Islet precursor cell (in vitro differentiated cells): Measurements from ENCODE around the gene NECAB2.

Experiments
- DNase-seq: peaks from one replicate; pipeline ENCODE4 v3.0.0-alpha.2; 2018

The NECAB2 gene

DNA sequence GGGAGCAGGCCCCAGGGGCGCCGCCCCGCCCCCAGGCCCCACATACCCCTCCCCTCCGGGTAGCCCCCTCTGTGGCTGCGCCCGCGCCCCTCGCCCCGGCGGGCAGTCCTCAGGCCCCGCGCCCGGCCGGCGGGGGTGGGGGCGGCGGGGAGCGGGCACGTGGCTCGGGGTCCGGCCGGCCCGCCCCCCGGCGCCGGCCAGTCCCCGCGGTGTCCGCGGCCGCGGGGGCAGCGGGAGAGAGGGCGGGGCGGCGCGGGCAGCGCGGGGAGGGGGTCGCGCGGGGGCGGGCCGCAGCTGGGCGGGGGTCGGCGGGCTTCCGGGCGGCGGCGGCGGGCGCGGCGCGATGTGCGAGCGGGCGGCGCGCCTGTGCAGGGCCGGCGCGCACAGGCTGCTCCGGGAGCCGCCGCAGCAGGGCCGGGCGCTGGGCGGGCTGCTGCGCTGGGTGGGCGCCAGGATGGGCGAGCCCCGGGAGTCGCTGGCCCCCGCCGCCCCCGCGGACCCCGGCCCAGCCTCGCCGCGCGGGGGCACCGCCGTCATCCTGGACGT lies 335 bp downstream of the NECAB2 start:
- DNase-seq = no peak

DNA sequence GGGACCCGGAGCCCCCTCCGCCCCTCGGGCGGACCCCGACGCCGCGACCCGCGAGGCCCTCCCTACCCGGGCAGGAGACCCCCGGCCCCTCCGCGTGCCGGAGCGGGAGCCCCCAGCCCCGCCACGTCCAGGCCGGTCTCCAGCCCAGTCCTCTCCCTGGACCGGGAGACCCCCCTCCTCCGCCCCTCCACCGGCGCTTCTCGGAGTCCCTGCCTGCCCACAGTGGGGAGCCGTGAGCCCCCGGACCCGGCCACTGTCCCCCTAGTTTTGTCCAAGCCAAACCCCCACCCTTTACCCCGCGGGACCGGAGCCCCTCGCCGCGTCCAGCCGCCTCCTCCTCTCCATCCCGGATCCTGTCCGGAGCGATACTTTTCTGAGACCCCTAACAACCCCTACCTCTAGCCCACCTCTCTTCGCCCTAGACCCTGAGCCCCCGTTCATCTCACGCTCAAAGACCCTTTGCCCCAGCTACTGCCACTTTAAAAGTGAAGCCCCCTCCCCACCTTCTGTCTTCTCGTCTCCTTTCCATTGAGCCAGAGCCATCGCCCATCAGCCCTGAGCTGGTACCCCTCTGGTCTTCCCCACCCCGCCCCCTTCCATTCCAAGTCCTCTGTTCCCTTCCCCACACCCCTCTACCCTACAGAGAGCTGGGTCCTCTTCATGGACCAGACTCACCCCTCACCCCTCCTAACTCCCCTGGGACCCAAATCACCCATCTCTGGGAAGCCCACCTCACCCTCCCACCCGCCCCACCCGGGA lies 1.0 kb downstream of the NECAB2 start:
- no peak for DNase-seq

- DNase-seq = no peak
Measured at GRCh38 chr16:83969771-83970429, 1.9 kb downstream of the NECAB2 start.

DNA sequence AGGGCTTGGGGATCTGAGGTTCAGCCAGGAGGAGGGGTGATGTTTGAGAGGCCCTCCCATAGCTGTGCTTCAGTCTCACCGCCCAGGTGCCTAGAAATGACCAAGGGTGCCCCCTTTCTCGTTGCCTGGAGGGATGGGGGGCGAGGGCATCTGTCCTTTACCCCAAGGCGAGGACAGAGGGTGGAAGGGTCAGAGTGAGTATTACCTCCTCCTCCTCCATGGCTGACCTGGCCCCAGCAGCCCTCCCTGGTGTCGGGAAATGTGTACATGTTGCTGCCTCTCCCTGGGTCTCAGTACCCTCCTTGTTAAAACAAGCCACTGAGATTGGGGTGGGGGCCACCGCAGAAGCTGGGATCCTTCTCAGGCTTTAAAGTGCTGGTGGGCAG lies 2.4 kb downstream of the NECAB2 start:
- no peak for DNase-seq

- no peak for DNase-seq
Measured at GRCh38 chr16:83971165-83972130, 3.4 kb downstream of the NECAB2 start.

DNA sequence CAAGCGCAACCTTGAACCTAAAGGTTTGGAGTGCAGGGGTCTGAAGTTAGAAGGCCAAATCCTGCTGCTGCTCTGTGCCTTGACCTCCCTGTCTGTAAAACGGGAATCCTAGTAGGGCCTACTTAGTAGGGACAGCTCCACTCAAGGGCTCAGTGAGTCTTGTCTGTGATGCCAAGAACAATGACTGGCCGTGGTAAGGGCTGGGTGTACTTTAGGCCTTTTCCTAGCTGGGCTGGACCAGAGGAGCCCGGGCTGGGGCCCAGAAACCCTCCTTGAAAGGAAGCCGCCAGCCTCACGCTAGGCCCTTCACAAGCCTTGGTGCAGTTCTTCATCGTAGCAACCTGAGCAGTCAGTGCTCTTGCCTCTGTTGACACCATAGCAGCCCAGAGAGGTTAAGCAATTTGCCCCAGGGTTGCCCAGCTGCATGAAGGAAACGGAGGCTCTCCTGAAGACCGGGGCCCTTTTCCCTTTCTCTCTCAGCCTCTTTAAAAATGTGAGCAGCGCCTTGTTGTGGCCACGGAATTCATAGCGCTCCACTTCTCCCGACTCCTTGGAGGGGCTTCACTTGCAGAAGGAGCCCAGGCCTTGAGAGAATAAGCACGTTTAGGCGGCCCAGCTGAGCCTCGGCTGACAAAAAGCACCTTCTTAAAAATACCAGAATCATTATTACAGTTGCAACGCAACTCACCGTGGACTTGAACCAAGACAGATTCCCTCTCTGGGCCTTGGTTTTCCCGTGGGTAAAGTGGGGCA lies 4.4 kb downstream of the NECAB2 start:
- no peak for DNase-seq

DNA sequence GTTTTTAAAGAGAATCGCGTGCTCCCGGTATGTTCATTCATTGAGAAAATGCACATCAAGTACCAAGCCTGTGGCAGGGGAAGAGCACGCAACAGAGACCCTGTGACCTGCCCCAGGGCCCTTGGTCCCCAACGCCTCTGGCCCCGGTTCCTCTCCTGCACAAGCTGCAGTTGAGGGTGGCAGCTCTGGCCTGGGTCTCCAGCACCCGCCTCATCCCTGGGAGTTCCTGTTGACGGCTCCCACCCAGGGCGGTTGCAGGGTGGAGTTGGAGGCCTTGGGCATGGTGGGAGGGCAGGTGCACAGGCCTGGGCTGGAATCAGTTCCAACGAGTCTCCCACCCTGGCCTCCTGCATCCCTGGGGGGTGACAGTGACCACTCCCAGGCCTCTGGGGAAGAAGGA lies 5.0 kb downstream of the NECAB2 start:
- no peak for DNase-seq

GRCh38 chr16:83973581-83974385 lies 5.7 kb downstream of the NECAB2 start:
- DNase-seq = no peak

- DNase-seq = no peak
Measured at GRCh38 chr16:83974475-83974874, 6.4 kb downstream of the NECAB2 start.

- no peak for DNase-seq
Measured at GRCh38 chr16:83975590-83976260, 7.7 kb downstream of the NECAB2 start.

GRCh38 chr16:83977056-83977815 lies 9.2 kb downstream of the NECAB2 start:
- DNase-seq = no peak

GRCh38 chr16:83978401-83978904 lies 10.4 kb downstream of the NECAB2 start:
- DNase-seq = no peak

GRCh38 chr16:83979441-83979840 lies 11.4 kb downstream of the NECAB2 start:
- no peak for DNase-seq

DNA sequence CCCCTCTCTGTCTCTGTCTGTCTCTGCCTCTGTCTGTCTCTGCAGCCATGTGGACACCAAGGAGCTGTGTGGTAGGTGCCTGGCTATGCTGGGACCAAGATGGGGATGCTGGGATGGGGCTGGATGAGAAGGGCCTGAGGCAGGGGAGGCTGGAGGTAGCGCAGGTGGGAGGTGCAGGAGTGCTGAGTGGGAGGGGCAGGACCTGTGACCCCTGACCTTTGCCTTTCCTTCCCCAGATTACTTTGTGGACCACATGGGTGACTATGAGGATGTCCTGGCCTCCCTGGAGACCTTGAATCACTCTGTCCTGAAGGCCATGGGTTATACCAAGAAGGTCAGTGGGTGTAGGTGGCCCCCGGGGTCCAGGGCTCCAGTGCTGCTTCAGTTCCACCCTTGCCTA lies 12.8 kb downstream of the NECAB2 start:
- DNase-seq = no peak

DNA sequence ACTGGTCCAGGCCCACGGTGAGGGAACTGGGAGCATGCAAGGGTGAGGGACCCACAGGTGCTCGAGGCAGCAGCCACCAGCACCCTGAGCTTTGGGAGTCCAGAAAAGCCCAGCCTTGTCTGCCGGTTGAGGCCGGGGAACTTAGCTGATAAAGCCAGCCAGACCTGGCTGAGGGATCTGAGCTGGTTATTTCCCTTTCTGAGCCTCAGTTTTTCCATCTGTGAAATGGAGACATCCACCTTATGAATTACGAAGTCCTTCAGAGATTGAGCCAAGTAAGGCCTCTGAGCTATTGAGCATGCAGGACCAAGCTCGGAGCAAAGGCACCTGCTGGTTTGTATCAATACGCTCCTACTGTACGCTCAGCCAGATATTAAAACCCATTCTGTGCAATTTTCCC lies 13.8 kb downstream of the NECAB2 start:
- DNase-seq = no peak

DNA sequence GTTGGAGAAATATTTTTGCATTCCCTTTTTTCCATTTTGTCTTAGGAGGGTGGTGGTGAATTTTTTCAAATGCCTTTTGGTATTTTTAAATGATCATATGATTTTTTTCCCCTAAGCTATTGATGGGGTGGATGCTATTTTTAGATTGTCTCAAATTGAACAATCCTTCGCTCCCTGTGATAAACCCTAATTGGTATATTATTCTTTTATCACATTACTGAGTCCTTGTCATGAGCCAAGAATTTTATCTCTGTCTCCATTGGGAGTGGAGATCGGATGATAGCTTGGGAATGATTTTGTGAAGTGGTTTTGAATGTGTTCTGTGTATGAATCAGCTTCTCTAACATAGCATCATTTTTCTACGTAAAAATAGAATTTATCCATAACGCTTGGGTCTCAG lies 15.4 kb downstream of the NECAB2 start:
- DNase-seq = no peak

DNA sequence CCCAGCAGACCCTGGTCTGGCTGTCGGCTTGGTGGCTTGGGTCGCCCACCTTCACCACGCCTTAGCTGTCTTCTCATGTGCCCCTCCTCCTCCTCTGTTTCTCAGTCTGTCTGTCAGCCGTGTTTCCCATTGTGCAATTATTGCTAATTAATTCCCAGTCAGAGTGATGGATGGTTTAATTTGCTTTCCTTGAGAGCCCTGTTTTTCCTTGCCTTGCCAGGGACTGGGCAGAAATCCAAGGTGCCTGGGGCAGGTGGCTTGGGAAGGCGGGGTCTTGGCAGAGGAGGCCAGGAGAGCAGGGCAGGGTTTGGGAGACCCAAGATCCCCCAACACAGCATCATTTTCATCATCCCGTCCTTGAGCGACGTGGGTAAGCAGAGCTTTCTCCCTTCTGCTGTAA lies 21.3 kb downstream of the NECAB2 start:
- no peak for DNase-seq

GRCh38 chr16:83990492-83990891 lies 22.4 kb downstream of the NECAB2 start:
- DNase-seq = no peak

- DNase-seq = no peak
Measured at GRCh38 chr16:83992624-83993023, 24.6 kb downstream of the NECAB2 start.

GRCh38 chr16:83994087-83994486 lies 26.0 kb downstream of the NECAB2 start:
- DNase-seq = no peak
